A204.1 (cell line): Measurements from ENCODE around the gene EIF4ENIF1.
A peak's percentile ranks its signal among the peaks of the same experiment; 100 is the strongest.
"Not testable (repeated sequence)": the region's sequence is repeated elsewhere in the genome, so short reads cannot be mapped to it uniquely, and the experiment has no call there.

Experiments used
- FAIRE-seq: peaks from 2 replicates; lab custom pipeline; 2012; peaks lifted over from hg19 to GRCh38; lab: Jason Lieb, UNC

Gene EIF4ENIF1

DNA sequence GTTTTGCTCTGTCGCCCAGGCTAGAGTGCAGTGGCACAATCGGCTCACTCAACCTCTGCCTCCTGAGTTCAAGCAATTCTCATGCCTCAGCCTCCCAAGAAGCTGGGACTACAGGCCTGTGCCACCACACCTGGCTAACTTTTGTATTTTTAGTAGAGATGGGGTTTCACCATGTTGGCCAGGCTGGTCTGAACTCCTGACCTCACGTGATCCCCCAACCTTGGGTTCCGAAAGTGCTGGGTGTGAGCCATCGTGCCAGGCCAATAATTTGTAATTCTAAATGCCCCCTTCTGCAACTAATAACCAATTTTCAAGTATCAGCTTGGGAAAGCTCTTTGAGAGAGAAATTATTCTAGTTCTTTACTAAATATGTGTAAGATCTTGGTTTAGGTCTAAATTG lies 3.7 kb upstream of the EIF4ENIF1 start:
- not testable (repeated sequence) for FAIRE-seq

DNA sequence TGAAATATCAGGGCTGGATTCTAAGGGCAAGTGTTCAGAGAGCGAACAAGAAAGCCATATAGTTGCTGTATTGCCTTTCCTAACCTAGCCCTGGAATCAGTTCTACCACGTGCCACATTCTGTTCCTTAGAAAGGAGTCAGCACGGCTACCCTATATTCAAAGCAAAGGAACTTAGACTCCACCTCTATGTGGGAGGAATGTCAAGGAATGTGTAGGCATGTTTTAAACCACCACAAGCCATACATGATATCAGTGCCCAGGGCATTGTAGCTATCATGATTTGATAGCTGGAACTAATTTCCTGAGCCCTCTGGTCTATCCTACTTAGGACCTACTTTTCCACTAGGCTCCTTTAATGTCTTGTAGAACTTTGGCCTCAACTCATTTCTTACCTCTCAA lies 2.5 kb upstream of the EIF4ENIF1 start:
- FAIRE-seq, result no peak

DNA sequence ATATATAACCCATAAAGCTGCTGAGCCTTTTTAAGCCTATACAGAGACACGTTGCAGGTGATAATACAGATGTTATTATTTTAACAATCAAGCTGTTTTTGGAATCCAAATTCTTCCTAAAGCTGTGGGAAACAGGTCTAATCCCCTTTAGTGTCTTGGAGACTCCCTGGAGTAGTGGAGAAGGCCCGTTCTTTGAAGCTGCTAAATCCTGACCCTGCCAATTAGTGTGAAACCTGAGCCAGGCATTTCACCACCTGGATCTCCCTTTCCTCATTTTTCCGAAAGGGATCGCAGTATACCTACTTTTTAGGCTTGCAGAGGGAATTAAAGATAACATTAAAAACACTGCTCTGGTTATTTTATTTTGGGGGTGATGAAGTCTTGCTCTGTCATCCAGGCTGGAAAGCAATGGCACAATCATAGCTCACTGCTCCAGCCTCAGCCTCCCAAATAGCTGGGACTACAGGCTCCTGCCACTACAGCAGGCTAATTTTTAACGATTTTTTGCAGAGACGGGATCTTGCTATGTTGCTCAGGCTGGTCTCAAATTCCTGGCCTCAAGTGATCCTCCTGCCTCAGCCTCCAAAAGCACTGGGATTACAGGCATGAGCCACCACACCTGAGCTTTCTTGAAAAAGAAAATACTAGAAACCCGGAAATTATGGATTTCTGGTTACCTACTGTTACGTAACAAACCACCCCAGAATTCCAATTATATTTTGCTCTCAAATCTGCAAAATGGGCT lies 1.7 kb upstream of the EIF4ENIF1 start:
- no peak for FAIRE-seq

DNA sequence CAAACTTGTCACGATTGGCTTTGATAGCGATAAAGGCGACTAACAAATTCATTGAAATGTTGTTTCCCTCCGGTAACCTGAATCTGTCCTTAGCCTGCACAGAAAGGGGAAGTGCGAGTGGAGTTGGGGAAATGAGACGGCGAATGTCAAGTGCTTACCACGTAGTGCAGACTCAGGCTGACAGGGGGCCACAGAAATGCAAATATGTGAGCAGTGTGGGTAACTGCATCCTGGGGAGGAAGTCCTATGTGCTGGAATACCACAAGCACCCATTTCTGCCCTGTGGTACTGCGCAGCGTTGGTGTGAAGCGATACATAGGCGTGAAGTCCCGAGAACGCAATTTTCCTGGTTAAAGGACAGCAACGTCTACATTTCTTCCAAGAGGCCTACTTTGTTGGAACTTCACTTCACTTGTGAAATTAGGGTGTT lies 869 bp upstream of the EIF4ENIF1 start:
- FAIRE-seq, result no peak

DNA sequence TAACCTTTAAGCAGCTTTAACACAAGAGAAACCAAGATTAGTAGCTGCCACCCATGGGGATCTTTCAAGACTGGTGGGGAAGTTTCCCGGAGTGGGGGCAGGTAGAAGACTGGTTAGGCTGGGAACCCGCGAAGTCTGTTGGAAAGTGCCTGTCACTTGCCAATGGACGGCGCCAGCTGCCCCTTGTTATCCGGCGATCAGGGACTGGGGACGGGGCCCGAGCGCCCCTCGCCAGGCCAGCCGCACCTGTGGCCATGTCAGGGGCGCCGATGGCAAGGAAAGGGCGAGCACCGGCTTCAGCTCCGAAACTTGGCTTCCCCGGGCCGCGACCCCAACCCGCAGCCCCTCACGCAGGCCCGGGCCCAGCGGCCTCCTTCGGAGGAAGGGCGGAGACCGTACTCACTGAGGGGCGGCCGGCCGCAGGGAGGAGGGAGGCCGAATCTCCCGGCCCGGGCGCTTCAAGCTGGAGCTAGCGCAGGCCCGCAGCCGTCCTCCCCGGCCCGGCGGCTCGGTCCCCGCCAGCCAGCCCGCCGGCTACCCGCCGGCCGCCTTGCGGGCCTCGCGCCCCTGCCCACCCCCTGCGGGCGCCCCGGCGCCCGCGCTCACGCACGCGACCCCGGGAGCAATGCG lies 539 bp downstream of the EIF4ENIF1 start:
- no peak for FAIRE-seq

DNA sequence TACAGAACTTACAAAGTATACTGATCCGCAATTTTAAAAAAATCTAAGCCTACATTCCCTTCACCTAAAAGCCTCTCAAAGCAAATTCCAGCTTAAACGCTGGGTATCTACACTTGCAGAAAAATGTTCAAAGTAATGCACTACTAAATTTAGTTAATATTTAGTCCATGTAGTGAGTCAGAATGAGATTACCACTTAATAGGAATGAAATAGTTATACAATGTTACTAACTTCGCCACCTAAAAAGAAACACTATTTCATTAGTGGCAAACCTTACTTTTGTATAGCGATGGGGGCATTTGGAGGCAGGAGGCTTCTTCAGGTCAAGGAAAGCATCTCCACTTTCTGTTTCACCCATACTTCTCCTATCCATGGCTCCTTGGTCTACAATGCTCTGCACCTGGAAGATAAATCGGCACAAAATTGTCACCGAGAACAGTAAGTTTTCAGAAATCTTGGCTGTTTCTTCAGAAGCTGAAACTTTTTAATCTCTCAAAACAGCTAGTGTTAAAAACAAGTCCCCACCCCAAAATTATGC lies 1.2 kb downstream of the EIF4ENIF1 start:
- FAIRE-seq, result no peak

DNA sequence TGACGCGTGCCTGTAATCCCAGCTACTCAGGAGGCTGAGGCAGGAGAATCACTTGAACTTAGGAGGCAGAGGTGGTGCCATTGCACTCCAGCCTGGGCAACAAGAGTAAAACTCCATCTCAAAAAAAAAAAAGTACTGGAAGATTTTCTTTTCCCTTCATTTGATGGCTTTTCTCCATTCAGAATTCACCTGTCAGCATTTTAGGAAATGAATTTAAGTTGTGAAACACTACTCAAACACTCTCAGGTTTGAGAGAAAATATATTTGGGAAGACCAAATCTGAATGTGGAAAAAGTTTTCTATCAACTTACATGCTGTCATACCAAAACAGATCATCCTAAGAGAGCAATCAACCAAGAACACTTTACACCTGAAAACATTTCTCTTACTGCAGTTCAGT lies 2.7 kb downstream of the EIF4ENIF1 start:
- no peak for FAIRE-seq

DNA sequence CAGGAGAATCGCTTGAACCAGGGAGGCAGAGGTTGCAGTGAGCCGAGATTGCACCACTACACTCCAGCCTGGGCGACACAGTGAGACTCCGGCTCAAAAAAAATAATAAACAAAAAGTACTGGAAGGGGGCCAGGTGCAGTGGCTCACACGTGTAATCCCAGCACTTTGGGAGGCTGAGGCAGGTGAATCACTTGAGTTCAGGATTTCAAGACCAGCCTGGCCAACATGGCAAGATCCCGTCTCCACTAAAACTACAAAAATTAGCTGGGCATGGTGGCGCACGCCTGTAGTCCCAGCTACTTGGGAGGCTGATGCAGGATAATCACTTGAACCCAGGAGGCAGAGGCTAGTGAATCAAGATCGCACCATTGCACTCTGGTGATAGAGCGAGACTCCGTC lies 3.3 kb downstream of the EIF4ENIF1 start:
- FAIRE-seq, result not testable (repeated sequence)

DNA sequence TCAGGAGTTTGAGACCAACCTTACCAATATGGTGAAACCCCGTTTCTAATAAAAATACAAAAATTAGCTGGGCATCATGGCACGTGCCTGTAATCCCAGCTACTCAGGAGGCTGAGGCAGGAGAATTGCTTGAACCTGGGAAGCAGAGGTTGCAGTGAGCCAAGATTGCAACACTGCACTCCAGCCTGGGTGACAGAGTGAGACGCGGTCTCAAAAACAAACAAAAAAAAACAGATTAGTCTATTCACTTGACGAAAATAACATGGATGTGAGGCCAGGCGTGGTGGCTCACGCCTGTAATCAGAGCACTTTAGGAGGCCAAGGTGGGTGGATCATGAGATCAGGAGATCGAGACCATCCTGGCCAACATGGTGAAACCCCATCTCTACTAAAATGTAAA lies 7.2 kb downstream of the EIF4ENIF1 start:
- FAIRE-seq, result not testable (repeated sequence)

DNA sequence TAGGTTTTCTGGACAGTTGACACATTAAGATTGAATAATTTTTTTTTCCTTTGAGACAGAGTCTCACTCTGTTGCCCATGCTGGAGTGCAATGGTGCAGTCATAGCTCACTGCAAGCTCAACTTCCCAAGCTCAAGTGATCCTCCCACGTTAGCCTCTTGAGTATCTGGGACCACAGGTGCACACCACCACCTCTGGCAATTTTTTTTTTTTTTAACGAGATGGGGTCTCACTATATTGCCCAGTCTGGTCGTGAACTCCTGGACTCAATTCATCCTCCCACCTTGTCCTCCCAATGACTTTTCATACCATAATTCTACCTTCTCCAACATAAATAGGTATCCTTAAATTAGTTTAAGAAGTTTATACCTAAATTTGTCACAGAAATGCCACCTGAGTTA lies 8.5 kb downstream of the EIF4ENIF1 start:
- no peak for FAIRE-seq

DNA sequence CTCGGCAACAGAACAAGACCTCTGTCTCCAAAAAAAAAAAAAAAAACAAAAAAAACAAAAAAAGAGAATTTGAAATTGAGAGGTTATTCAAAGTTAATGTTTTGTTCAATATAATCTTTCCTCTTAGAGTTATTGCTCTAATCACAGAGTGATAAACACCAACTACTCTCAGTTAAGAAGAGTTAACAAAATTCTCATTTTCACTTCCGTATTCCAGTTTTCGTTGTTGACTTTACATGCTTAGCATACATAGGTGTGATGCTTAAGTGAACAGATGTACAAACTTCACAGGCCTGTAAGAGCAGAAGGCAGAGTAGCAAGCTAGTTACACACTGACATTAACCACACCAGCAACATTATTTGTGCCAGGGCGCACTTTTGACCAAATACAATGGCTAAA lies 12.3 kb downstream of the EIF4ENIF1 start:
- FAIRE-seq, result no peak

DNA sequence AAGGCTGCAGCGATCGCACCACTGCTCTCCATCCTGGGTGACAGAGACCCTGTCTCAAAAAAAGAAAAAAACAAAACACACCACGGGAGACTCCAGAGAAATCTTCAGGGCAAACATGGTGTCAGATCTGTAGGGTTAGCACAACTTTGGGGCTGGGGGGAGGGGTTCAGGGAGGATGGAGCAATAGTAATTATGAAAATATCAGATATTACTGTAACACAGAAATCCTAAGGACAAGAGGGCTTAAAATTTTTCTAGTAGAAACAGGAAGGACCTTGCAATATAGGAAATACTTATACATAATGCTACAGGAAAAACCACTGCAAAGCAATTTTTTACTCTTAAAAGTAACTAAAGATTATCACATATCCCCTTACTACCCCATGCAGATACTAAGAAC lies 13.8 kb downstream of the EIF4ENIF1 start:
- no peak for FAIRE-seq

DNA sequence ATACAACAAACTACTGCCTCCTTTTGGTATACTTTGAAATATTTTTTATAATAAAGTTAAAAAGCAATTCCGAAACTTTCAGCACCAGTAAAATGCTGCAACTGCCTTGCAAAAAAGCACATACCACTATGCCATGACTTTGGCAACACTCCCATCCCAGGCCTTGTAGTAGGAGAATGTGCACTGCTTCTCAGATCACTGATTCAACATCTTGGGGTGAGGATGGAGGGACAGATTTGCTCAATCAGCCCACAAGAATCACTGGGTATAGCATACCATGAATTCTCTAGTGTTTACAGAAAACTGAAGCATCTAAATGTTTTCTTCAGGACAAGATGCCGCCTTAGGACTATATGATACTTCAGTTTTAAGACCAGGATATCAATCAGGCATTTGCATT lies 14.9 kb downstream of the EIF4ENIF1 start:
- FAIRE-seq, result no peak

DNA sequence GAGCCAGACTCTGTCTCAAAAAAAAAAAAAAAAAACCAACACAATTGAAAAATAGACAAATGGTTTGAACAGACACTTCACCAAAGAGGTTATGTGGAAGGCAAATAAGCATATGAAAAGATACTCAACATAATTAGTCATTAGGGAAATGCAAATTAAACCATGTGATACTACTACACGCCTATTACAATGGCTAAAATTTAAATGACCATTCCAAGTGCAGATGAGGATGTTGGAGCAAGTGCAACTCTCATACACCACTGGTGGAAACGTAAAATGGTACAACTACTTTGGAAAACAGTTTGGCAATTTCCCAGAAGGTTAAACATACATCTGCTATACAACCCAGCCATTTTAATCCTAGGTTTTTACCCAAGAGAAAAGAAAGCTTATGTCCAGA lies 24.3 kb downstream of the EIF4ENIF1 start:
- FAIRE-seq, result no peak

DNA sequence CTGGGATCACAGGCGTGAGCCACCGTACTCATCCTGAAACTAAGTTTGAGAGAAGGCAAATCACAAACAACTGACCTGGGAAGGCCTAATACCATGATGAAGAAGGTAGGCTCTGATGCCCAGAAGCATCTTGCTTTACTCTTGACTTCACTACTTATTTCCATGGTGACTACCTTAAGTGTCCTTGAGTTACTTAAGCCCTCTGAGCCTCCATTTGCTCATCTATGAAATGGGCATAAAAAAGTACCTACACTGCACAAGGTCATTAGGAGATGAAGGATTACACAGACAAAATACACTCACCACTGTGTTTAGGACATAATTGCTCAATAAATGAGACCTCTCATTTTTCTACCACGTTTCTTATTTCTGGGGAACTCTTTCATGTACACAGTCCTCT lies 27.9 kb downstream of the EIF4ENIF1 start:
- FAIRE-seq, result no peak

DNA sequence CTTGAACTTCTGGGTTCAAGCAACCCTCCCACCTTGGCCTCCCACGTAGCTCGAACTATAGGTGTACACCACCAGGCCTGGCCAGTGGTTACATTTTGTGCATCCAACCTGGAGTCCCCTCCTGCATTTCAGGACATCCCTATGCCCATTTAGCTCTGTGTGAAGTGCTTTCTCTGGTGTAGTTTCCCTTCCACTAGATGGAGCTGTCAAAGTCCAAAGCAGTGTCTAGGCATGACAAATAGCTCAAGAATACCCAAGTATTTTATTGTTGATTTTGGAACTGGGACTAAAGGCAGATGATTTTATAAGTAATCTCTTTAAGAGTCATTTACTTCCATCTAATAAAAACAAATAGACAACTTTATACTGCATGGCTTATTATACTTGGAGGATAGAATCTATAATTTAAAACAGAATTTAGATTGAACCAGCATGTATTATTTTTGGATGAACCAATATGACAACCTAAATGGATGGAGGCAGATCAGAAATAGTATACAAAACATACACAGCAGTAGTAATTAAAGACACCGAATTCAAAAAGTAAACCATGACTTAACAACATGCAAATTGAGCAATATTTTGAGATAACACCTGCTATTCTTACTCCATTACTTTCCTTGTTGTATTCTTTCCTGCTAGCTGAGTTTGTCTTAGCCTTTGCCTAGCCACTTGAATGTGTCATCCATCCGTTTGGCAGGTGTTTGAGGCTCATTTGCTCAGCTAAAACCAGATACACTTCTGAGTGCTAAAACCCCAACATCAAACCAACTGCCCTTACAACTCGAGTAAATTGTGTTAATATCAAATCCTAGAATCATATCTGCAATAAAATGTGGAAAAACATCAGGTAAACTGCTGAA lies 37.7 kb downstream of the EIF4ENIF1 start:
- peak; percentile 32 for FAIRE-seq

DNA sequence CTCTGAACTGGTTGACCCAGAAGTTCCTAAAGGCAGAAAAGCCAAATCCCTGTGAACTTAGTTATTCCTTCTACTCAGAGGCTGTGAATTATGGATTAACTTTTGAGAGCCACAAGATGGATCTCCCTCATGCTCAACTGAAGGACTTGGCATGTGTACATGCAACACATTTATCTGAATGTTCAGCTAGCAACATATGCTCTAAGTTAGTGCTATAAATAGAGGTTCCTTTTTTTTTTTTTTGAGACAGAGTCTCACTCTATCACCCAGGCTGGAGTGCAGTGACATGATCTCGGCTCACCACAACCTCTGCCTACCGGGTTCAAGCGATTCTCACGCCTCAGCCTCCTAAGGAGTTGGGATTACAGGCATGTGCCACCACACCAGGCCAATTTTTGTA lies 40.1 kb downstream of the EIF4ENIF1 start:
- FAIRE-seq, result no peak

DNA sequence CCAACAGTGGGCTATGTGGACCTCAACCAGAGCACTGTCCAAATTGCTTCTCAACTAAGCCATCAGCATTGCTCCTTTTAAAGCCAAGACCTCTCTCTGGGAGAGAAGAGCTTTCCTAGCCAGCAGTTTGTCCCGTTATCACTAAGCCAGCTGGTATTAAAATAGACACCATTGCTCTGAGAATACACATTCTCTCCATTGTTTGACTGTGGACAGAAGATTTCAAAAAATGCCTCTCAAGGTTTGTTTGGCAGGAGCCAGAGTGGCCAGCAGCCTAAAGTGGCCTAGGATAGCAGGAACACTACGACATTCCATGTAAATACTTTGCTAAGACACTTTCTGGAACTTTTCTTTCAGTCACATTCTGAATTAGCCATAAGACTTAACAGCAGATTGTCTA lies 41.3 kb downstream of the EIF4ENIF1 start:
- FAIRE-seq, result no peak

DNA sequence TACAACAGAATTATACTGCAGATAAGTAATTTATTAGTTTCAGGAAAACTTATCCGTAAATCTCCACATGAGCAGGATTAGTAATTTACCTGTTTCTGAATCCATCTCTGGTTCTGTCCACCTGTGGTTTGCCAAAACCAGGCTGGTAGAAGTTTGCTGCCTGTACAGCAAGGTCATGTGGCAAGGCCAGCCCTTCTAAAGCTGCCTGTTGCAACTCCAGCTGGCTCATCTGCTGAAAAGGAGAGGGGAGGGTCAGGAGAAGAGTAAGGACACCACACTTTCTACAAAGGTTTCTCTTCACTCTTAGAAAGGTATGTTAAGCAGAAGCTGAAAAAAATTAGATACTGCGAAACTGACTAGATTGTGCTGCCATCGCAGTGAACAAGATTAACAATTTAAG lies 42.3 kb downstream of the EIF4ENIF1 start:
- no peak for FAIRE-seq

DNA sequence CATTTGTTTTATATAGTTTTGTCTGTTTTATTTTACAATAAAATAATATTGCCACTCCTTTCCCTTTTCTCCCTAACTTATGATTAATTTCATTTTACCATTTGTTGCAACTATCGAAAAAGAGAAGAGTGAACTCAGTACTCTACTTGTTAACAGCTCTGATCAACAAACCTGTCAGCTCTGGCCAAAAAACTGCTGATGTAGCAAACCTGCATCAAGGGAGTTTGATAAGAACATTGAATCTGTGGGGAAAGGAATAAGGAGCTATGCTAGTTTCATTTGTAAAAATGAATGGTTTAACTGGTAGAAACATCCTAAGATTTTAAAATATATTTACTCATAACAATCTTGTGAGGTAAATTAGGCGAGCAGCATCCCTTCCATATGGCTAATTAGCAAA lies 42.9 kb downstream of the EIF4ENIF1 start:
- FAIRE-seq, result no peak

DNA sequence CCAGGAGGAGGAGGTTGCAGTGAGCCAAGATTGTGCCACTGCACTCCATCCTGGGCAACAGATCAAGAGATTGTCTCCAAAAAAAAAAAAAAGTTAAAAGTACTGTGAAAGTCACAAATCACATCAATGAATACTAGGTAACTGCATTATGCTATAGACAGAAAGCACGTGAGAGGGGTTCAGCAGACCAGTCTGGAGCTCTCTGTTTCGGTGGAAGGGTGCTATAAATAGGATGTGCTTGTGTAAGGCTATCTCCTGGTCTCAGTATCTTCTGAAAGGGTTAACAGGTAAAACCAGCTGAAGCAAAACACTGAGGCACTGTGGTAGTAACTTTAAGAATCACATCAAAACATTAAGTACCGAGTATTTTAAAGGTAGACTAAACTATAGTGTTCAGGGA lies 43.4 kb downstream of the EIF4ENIF1 start:
- FAIRE-seq, result no peak

DNA sequence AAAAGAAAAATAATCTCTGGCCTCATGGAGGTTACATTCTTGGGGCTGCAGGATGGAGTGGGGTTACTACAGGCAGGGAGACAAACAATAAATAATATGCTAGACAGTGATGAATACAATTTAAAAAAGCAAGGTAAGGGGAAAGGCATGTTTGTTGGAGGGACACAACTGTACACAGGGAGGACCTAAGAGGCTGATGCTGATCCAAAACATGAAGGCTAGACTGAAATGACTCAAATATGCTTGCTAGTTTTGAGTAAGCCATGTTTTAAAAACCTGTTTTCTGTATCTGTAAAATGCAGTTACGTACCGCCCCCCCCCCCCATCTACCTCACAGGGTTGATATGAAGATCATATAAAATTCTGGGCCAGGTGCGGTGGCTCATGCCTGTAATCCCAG lies 44.0 kb downstream of the EIF4ENIF1 start:
- no peak for FAIRE-seq

DNA sequence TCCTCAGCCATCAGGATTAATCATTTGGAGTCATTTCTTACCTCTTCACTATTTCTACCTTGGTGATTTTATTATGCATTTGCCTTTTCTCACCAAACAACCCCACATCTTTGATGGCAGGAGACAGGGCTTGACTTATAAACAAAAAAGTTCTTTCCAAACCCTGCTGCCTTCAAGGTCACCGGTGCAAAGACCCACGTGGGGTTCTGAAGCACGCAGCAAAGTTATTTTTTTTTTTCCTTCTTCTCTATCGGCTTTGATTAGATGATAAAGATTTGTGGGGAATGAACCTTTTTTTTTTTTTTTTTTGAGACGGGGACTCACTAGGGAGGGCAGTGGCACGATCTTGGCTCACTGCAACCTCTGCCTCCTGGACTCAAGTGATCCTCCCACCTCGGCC lies 46.1 kb downstream of the EIF4ENIF1 start:
- no peak for FAIRE-seq
